K562 treated with DMSO at 1 percent for 12 hours (cell line): ENCODE results near the gene C16orf86. TPM values are rescaled to one million over a fixed set of nuclear protein-coding genes. Genes with fewer than 3 reads are reported as not detected.

ENCODE experiments used
- total RNA-seq: library from RNA; unstranded; fragments of 300-600 nt; gene quantifications from 2 replicates; pipeline ENCODE4 v1.2.3, GENCODE V29; 2022; ENCODE audit not compliant: insufficient read depth

C16orf86 gene, protein sequence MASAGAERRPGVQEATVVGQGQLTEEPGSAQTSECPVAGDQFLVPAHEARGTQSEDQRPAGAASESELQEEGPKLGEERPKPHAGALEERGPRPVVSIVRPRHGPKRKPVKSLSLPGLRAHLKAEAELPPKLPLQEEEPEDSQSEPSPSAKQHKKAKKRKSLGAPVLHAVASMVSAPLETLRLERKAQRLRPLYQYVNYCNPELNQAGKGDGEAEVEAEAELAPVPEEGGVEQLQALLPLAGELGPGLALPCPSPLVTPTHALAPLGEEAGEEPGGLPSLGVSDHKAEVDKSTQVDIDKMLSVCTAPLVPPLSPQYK
- total RNA-seq = 0.63 and 1.4 TPM in 2 replicates

DNA sequence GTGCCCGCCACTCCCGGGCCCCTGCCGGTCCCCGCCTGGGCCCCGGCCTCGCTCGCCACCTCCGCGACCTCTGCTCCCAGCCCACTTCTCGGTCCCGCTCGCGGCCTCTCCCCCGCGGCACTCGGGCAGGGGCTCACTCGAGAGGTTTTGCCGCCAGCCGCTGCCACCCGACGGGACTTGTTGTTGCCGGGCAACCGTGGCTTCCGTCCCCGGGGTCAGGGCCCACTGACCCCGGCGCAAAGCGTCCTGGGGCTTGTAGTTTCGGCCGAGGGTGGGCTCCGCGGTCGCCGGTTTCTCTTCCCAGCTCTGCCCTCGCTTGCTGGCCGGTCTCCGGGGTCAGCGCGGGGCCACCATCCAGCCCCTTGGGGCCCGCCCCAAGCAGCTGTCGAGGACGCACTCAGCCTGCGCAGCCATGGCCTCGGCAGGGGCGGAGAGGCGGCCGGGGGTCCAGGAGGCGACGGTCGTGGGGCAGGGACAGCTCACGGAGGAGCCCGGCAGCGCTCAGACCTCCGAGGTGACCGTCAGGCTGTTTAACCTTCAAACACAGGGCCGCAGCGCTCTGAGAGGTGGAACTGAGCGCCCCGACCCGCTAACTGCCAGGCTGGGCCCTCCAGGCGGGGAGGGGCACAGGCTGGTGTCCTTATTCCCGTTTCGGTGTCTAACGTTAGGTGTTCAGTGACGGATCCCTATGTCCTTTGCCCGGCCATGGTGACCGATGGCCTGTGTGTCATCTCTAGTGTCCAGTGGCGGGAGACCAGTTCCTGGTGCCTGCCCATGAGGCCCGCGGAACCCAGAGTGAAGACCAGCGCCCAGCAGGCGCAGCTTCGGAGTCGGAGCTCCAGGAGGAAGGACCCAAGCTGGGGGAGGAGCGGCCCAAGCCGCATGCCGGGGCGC is at the start of gene C16orf86, which contains the start of gene ENKD1:
Gene C16orf86 (plus strand): TSS at position 256 of the 894 bp plus-strand sequence. CDS start 157 bp downstream, at position 413.
Gene ENKD1 (minus strand): TSS at position 192 of the 894 bp plus-strand sequence. CDS start 308 bp downstream, outside the sequence.

DNA sequence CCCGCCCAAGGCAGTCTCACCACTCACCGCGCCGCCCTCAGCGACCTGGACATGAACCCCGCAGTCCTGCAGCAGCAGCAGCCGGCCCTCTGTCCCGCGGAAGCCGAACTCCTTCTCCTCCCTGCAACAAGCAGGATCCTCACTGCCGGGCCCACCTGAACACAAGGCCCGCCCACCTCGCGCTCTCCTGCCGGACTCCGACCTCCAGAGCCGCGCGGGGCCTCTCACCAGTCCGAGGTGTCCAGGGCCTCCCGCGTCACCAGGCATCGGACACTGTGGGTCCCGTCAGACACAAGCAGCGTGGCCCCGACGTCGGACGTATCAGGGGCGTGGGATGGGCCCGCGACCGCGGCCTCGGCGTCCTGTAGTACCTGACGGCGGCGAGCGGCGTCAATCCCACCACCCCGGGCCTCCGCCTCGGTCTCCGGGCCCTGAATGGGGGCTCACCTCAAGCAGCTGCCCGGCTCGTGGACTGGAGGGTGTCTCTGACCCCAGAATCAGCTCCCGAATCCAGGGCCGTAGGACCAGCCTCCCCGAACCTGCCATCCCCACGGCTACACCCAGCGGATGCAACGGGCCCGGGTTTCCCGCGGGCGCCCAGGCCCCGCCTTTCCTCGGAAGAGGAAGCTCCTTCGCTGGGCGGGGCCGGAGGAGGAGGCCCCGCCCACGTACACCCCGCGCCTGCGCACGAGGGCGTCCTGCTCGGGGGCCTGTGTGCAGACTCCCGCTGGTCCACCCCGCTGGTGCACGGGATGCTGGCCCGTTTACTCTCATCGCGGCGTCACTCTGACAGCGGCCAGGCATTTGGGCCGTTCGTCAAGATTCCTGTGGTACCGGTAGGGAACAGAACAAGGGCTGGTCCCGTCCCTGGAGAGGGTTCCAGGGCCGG is 6.7 kb upstream of the C16orf86 start, which contains the start of gene ACD:
Gene ACD (minus strand): TSS at position 586 of the 889 bp plus-strand sequence. CDS start 40 bp downstream, at position 546.

DNA sequence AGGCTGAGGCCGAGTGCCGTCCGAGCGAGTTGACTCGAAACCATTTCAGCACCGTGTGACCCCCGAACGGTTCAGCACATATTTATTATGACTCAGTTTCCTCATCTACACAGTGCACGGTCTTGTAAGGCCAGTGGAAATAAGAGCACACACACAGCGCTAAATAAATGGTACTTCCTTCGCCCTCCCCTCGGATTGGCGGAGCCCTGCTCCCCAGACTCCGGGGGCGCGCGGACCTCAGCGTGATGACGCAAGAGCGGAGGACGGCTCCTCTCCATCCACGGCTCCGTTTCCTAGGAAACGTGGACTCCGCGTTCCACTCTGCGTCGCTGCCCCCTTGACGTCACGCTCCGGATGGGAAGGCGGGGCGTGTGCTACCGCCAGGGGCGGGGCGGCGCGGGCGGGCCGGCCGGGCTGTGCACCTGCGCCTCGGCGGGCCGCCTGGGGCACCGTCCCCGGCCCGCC is 6.0 kb upstream of the C16orf86 start, which contains the start of gene PARD6A:
Gene PARD6A (plus strand): TSS at position 397 of the 465 bp plus-strand sequence. CDS start 79 bp downstream, outside the sequence.

Other genes starting within 250 kb of the C16orf86 start
- 0.35 TPM in 1 of 2 replicates, not detected in the other for gene HSD11B2, start 235.7 kb upstream of the C16orf86 start, total RNA-seq
- 189 and 193 TPM in 2 replicates for gene ATP6V0D1, start 185.7 kb upstream of the C16orf86 start, total RNA-seq
- gene AGRP, start 183.3 kb upstream of the C16orf86 start, total RNA-seq = not detected in 2 replicates
- gene RIPOR1, start 138.0 kb upstream of the C16orf86 start, total RNA-seq = 4.9 and 17.8 TPM in 2 replicates
- gene CTCF, start 104.3 kb upstream of the C16orf86 start, total RNA-seq = 17.9 and 46.1 TPM in 2 replicates
- 0.36 and 2.1 TPM in 2 replicates for gene CARMIL2, start 21.7 kb upstream of the C16orf86 start, total RNA-seq
- 43.3 and 43.7 TPM in 2 replicates for gene ACD, start 6.6 kb upstream of the C16orf86 start, total RNA-seq
- gene PARD6A, start 5.9 kb upstream of the C16orf86 start, total RNA-seq = 2.0 and 2.6 TPM in 2 replicates
- gene ENKD1, start 64 bp upstream of the C16orf86 start, total RNA-seq = 11.1 and 13.9 TPM in 2 replicates
- gene GFOD2, start 52.5 kb downstream of the C16orf86 start, total RNA-seq = 12.6 and 16.6 TPM in 2 replicates
- 5.9 and 18.0 TPM in 2 replicates for gene RANBP10, start 139.7 kb downstream of the C16orf86 start, total RNA-seq
- gene TSNAXIP1, start 140.1 kb downstream of the C16orf86 start, total RNA-seq = not detected in 2 replicates
- gene THAP11, start 175.5 kb downstream of the C16orf86 start, total RNA-seq = 42.8 and 44.4 TPM in 2 replicates
- 73.0 and 85.5 TPM in 2 replicates for gene NUTF2, start 180.1 kb downstream of the C16orf86 start, total RNA-seq
- 49.8 and 70.8 TPM in 2 replicates for gene CENPT, start 180.9 kb downstream of the C16orf86 start, total RNA-seq
- 44.1 and 77.8 TPM in 2 replicates for gene EDC4, start 206.2 kb downstream of the C16orf86 start, total RNA-seq
- gene NRN1L, start 218.1 kb downstream of the C16orf86 start, total RNA-seq = 3.5 and 4.0 TPM in 2 replicates
- 26.9 and 37.2 TPM in 2 replicates for gene PSKH1, start 226.4 kb downstream of the C16orf86 start, total RNA-seq